Measurements from ENCODE around the gene ATP5PD.

ATP5PD gene

GRCh38 chr17:75005291-75005690 lies 41.5 kb downstream of the ATP5PD start:
- DNase-seq (ENCODE audit: low read depth in 2 of 2) = no peak
- H3K4me3 ChIP-seq (replicated peaks in 1 of 2; ENCODE audit: low read depth in 2 of 2, low read length in 2 of 2) = no peak overlapping the region
- no peak for TF ChIP-seq CTCF (IDR thresholded peaks at IDR 0.05; ENCODE audit: low read depth, low read length)

- TF ChIP-seq CTCF (IDR thresholded peaks at IDR 0.05; ENCODE audit: low read depth, low read length) = no peak
- DNase-seq (ENCODE audit: low read depth in 2 of 2) = no peak
- no peak overlapping the region for H3K4me3 ChIP-seq (replicated peaks in 1 of 2; ENCODE audit: low read depth in 2 of 2, low read length in 2 of 2)
Measured at GRCh38 chr17:75004371-75004770, 42.4 kb downstream of the ATP5PD start.

- no peak for TF ChIP-seq CTCF (IDR thresholded peaks at IDR 0.05; ENCODE audit: low read depth, low read length)
- DNase-seq (ENCODE audit: low read depth in 2 of 2) = no peak
- H3K4me3 ChIP-seq (replicated peaks in 1 of 2; ENCODE audit: low read depth in 2 of 2, low read length in 2 of 2) = no peak overlapping the region
Measured at GRCh38 chr17:75003957-75004355, 42.8 kb downstream of the ATP5PD start.

- TF ChIP-seq CTCF (IDR thresholded peaks at IDR 0.05; ENCODE audit: low read depth, low read length) = no peak
- H3K4me3 ChIP-seq (replicated peaks in 1 of 2; ENCODE audit: low read depth in 2 of 2, low read length in 2 of 2) = no peak overlapping the region
- no peak for DNase-seq (ENCODE audit: low read depth in 2 of 2)
Measured at GRCh38 chr17:75003070-75003956, 43.5 kb downstream of the ATP5PD start.

GRCh38 chr17:75001915-75002843 lies 44.6 kb downstream of the ATP5PD start:
- H3K4me3 ChIP-seq (replicated peaks in 1 of 2; ENCODE audit: low read depth in 2 of 2, low read length in 2 of 2) = no peak overlapping the region
- TF ChIP-seq CTCF (IDR thresholded peaks at IDR 0.05; ENCODE audit: low read depth, low read length) = no peak
- DNase-seq (ENCODE audit: low read depth in 2 of 2) = no peak

GRCh38 chr17:74999523-74999922 lies 47.2 kb downstream of the ATP5PD start:
- DNase-seq (ENCODE audit: low read depth in 2 of 2) = no peak
- no peak for TF ChIP-seq CTCF (IDR thresholded peaks at IDR 0.05; ENCODE audit: low read depth, low read length)
- no peak overlapping the region for H3K4me3 ChIP-seq (replicated peaks in 1 of 2; ENCODE audit: low read depth in 2 of 2, low read length in 2 of 2)
